Keratinocyte (primary cell): ENCODE data around the gene NCOR1.

ENCODE experiments used
- CTCF ChIP-seq, 3 experiments: IDR thresholded peaks in 1 of 3; conservative IDR thresholded peaks in 1 of 3; optimal IDR thresholded peaks in 1 of 3; 2 replicates in 2 of 3; 3 replicates in 1 of 3; pipeline versions ENCODE3 to v1.5.1; 2011; ENCODE audit warnings: low read length in 3 of 3, mild to moderate bottlenecking in 3 of 3, moderate library complexity in 2 of 3, control low read depth in 1 of 3, inconsistent platforms in 1 of 3; ENCODE audit not compliant: insufficient read depth in 2 of 3; ENCODE audit errors: extremely low read depth in 1 of 3
- EZH2 ChIP-seq: IDR thresholded peaks from one replicate; pipeline ENCODE4 v1.6.1; 2012; ENCODE audit warnings: inconsistent platforms, mild to moderate bottlenecking, low read length, moderate library complexity

GRCh38 chr17:16044487-16044886, 170.8 kb downstream of the NCOR1 start:
- TF ChIP-seq CTCF (optimal IDR thresholded peaks at IDR 0.05 in 1 of 3, IDR thresholded peaks at IDR 0.05 in 1 of 3, conservative IDR thresholded peaks at IDR 0.05 in 1 of 3; ENCODE audit: extremely low read depth in 1 of 3, insufficient read depth in 2 of 3, low read length in 3 of 3) (no peak), EZH2 (no peak)
